Activated naive CD4-positive, alpha-beta T cell treated with anti-CD3 and anti-CD28 coated beads, Interleukin-2, amount 10 ng/mL, durations not matched to agents 5 hours and 36 hours (primary cell): ENCODE data around the gene GLYATL3. TPM values are rescaled to one million over a fixed set of nuclear protein-coding genes. Genes with fewer than 3 reads are reported as not detected.

Source experiments
- total RNA-seq, 2 experiments: library from RNA; stranded (reverse); gene quantifications; one replicate each; pipeline ENCODE4 v1.2.3, GENCODE V29; 2021

Gene GLYATL3
- total RNA-seq, result not detected

DNA sequence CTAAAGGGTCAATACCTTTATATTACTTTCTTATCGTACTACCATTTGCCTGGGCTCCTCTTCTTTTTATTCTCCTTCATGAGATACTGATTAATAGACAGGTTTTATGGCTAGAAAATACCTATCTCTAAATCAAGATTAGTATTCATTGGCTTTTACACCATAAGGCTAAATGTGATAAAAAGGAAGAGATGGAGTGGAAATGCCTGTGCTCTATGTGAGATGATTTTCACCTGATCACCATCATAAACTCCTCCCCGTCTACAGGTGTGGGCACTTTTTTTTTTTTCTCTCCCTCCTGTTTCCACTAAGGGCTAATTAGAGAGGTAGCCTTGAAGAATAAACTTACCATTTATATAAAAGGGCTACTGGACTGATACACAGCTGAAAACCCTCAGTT lies at the start of gene GLYATL3:
GLYATL3 (plus strand) TSS at position 301 of the 400 bp plus-strand sequence. CDS start 12,068 bp downstream, outside the sequence.

DNA sequence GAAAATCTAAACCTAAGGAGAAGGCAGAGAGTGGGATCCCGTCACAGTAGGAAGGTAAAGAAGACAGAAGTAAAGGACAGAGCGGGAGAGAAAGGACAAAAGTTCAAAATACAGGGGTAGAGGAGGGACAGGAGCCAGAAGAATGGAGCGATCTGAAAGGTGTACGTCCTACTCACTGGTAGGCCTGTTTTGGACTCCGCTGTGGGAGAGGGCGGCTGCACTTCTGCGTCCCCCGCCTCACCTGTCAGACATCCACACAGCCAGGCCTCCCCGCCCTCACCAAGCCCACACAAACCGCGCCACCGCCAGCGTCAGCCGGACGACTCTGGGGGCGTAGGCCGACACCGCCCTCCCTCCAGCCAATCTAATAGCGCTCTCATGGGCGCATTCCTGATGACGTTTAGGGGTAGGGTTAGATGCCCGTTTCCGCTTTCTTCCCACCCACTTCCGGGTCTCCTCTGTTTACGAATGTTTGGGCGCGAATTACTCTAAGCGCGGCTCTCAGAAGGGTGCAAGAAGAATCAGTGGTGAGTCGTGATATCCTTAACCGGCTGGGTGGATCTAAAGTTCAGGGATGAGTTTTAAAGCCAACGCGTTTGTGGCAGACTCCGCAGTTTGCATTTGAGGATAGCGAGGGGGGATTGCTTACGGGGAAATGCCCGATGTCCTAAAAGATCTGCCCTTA lies 36.7 kb upstream of the GLYATL3 start, which contains the start of the genes CENPQ and MMUT:
CENPQ (plus strand) TSS at position 444 of the 685 bp plus-strand sequence. CDS start 6,807 bp downstream, outside the sequence.
MMUT (minus strand) TSS at position 327 of the 685 bp plus-strand sequence. CDS start 3,787 bp downstream, outside the sequence.

DNA sequence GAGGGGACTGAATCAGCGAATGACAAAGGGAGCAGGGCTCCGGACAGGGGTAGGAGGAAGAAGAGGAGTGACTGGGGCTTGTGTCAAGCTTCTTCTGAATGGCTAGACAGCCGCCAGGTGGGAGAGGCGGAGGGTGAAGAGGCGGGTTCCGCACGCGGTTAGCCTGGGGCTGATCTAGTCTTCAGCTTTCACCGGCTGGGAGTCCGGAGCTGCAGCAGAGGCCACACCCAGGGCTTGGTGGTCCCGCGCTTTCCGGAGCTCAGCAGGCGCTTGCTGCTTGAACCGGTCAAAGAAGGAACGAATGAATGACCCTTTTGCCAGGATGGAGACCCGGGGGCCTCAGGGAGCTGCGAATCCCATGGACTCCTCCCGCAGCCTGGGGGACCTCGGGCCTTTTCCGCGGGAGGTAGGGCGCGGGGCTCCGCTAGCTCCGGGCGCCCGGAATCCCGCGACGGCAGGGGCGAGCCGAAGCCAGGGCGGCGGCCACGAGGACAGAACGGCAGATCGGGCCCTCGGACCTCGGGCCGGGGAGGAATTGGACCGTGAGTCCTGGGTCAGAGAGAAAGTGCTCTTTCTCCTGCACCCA lies 50.9 kb downstream of the GLYATL3 start, which contains the start of gene C6orf141:
C6orf141 (plus strand) TSS at position 177 of the 586 bp plus-strand sequence; CDS start at position 302, 125 bp downstream.

Other genes with a start within 250 kb of the GLYATL3 start
- gene MMUT, start 36.7 kb upstream of the GLYATL3 start, total RNA-seq, result 10 to 100 TPM; 17.0 to 17.3 TPM
- gene CENPQ, start 36.6 kb upstream of the GLYATL3 start, total RNA-seq, result 10 to 100 TPM; 12.6 to 14.0 TPM
- under 1 TPM; 0.46 to 0.53 TPM for gene C6orf141, start 50.7 kb downstream of the GLYATL3 start, total RNA-seq
- not detected for gene RHAG, start 136.9 kb downstream of the GLYATL3 start, total RNA-seq
- gene CRISP2, start 213.6 kb downstream of the GLYATL3 start, total RNA-seq, result not detected
- not detected for gene CRISP3, start 244.5 kb downstream of the GLYATL3 start, total RNA-seq